OCI-LY1 (cell line): ENCODE results near the gene RAB6A.

ENCODE experiments used
- CTCF ChIP-seq: fragments of 200-600 bp; sonication (generic), shearing (Covaris generic); IDR thresholded peaks from 2 replicates; pipeline ENCODE4 v1.5.1; 2017; ENCODE audit warnings: mild to moderate bottlenecking, antibody characterized with exemption, low read length, moderate library complexity, mixed read lengths
- EZH2 ChIP-seq: fragments of 200-600 bp; sonication (generic), shearing (Covaris generic); IDR thresholded peaks from 2 replicates; pipeline ENCODE4 v1.8.0; 2017; ENCODE audit warnings: borderline replicate concordance, mixed run types, mild to moderate bottlenecking, antibody characterized with exemption, low read length, moderate library complexity, mixed read lengths

DNA sequence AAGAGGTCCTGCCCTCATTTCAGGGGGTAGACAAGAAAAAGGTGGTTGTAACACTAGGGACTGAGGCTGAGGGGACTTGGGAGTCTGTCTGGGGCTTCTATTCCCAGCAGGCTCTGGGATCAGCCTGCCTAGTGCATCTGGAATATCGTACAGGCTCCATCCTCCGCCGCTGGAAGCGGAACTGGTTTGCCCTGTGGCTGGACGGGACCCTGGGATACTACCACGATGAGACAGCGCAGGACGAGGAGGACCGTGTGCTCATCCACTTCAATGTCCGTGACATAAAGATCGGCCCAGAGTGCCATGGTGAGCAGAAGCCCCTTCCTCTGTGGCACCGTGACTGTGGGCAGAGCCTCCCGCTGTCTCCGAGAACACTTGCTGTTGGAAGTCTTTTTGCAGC, 110.5 kb downstream of the RAB6A start:
- TF ChIP-seq CTCF: no peak
- no peak for TF ChIP-seq EZH2
